A549 (cell line): ENCODE results near the gene FBXO10. TPM values are rescaled to one million over a fixed set of nuclear protein-coding genes. Genes with fewer than 3 reads are reported as not detected.

Experiments used
- ATAC-seq, 2 experiments: fragments of 200-7000 bp in 1 of 2; fragments of >200 bp in 1 of 2; cut with Nextera tagmentation in 1 of 2; cut with Tn5 transposase in 1 of 2; 3 replicates each; pipeline versions ENCODE4 v1.8.0 to v1.9.1; 2018 to 2020; ENCODE audit warnings: mild to moderate bottlenecking in 1 of 2, moderate library complexity in 1 of 2
- CTCF ChIA-PET: fragments of 300-600 bp; sonication (Branson Sonifier 250); formaldehyde crosslinking; extraction: SDS; loops from one replicate; lab custom pipeline; 2021; ENCODE audit warnings: antibody characterized with exemption, inconsistent platforms; lab: Yijun Ruan, JAX
- POLR2A ChIA-PET: fragments of 350-600 bp; formaldehyde crosslinking; extraction: SDS; loops from one replicate; lab custom pipeline; 2021; ENCODE audit warnings: antibody characterized with exemption, inconsistent platforms; lab: Yijun Ruan, JAX
- DNase-seq, 2 experiments: peaks; one replicate each; pipeline versions ENCODE4 v3.0.0 to v3.0.0-alpha.2; 2011 to 2016; ENCODE audit warnings: low read depth in 1 of 2, low spot score in 1 of 2
- FAIRE-seq: peaks from 2 replicates; lab custom pipeline; 2011; peaks lifted over from hg19 to GRCh38; lab: Jason Lieb, UNC
- H3K27ac ChIP-seq, 2 experiments: fragments of >200 bp; sonication (Bioruptor Twin); formaldehyde crosslinking; 3 replicates each; pipeline ENCODE4 v1.5.1; 2016 to 2017
- H3K4me1 ChIP-seq: fragments of >200 bp; sonication (Bioruptor Twin); formaldehyde crosslinking; 3 replicates; pipeline ENCODE4 v1.6.1; 2016
- H3K4me2 ChIP-seq: fragments of >200 bp; sonication (Bioruptor Twin); formaldehyde crosslinking; 3 replicates; pipeline ENCODE4 v1.6.1; 2016
- H3K4me3 ChIP-seq: fragments of >200 bp; sonication (Bioruptor Twin); formaldehyde crosslinking; 3 replicates; pipeline ENCODE4 v1.5.1; 2016
- H3K9me3 ChIP-seq: fragments of >200 bp; sonication (Bioruptor Twin); formaldehyde crosslinking; 3 replicates; pipeline ENCODE4 v1.6.1; 2016
- BHLHE40 ChIP-seq: IDR thresholded peaks from 2 replicates; pipeline ENCODE4 v1.6.1; 2012; ENCODE audit warnings: low read depth, low read length, inconsistent platforms
- CEBPB ChIP-seq, 2 experiments: fragments of >200 bp in 1 of 2; sonication (Bioruptor Twin) in 1 of 2; formaldehyde crosslinking in 1 of 2; IDR thresholded peaks; 2 replicates each; pipeline ENCODE4 v1.6.1; 2012 to 2016
- CTCF ChIP-seq: fragments of >200 bp; sonication (Bioruptor Twin); formaldehyde crosslinking; IDR thresholded peaks from 3 replicates; pipeline ENCODE4 v1.5.1; 2016
- E2F6 ChIP-seq: IDR thresholded peaks from 2 replicates; pipeline ENCODE4 v1.6.1; 2012; ENCODE audit warnings: low read depth, borderline replicate concordance
- FOSB ChIP-seq: fragments of 250-450 bp; sonication (Bioruptor Pico); IDR thresholded peaks from 2 replicates; pipeline ENCODE4 v1.5.0; 2020; ENCODE audit warnings: mild to moderate bottlenecking, moderate library complexity
- GATA3 ChIP-seq: IDR thresholded peaks from 2 replicates; pipeline ENCODE4 v1.6.1; 2012; ENCODE audit warnings: borderline replicate concordance
- HES2 ChIP-seq: fragments of >200 bp; sonication (Bioruptor Twin); formaldehyde crosslinking; IDR thresholded peaks from 2 replicates; pipeline ENCODE4 v1.6.1; 2016
- HOXB5 ChIP-seq: fragments of 250-450 bp; sonication (Bioruptor Pico); IDR thresholded peaks from 2 replicates; pipeline ENCODE4 v1.5.0; 2020; ENCODE audit warnings: mild to moderate bottlenecking, moderate library complexity
- JUN ChIP-seq, 2 experiments: fragments of >200 bp; sonication (Bioruptor Twin); formaldehyde crosslinking; IDR thresholded peaks; 2 replicates in 1 of 2; 3 replicates in 1 of 2; pipeline ENCODE4 v1.6.1; 2016 to 2017
- JUNB ChIP-seq: fragments of >200 bp; sonication (Bioruptor Twin); formaldehyde crosslinking; IDR thresholded peaks from 2 replicates; pipeline ENCODE4 v1.6.1; 2016
- KDM1A ChIP-seq: fragments of 200-600 bp; sonication (generic); IDR thresholded peaks from 2 replicates; pipeline ENCODE4 v1.6.1; 2016; ENCODE audit warnings: low read depth, mild to moderate bottlenecking
- KDM5A ChIP-seq: fragments of 200-600 bp; sonication (generic); IDR thresholded peaks from 2 replicates; pipeline ENCODE4 v1.6.1; 2016; ENCODE audit warnings: antibody characterized with exemption, mild to moderate bottlenecking
- MYC ChIP-seq: IDR thresholded peaks from 2 replicates; pipeline ENCODE4 v1.6.1; 2012; ENCODE audit warnings: mild to moderate bottlenecking, inconsistent platforms, low read length, improper control_type of control experiment, borderline replicate concordance
- NR3C1 ChIP-seq: fragments of >200 bp; sonication (Bioruptor Twin); formaldehyde crosslinking; IDR thresholded peaks from 3 replicates; pipeline ENCODE4 v1.6.1; 2017
- PBX3 ChIP-seq: IDR thresholded peaks from 2 replicates; pipeline ENCODE4 v1.6.1; 2012
- POLR2A ChIP-seq: IDR thresholded peaks from 2 replicates; pipeline ENCODE4 v1.6.1; 2012; ENCODE audit warnings: mild to moderate bottlenecking, low read length
- POLR2AphosphoS2 ChIP-seq: conservative IDR thresholded peaks from 2 replicates; pipeline ENCODE4 v1.6.1; 2012; ENCODE audit warnings: low read length, improper control_type of control experiment, inconsistent platforms
- RAD21 ChIP-seq, 2 experiments: fragments of >200 bp in 1 of 2; sonication (Bioruptor Twin) in 1 of 2; formaldehyde crosslinking in 1 of 2; IDR thresholded peaks in 1 of 2; conservative IDR thresholded peaks in 1 of 2; 2 replicates in 1 of 2; 3 replicates in 1 of 2; pipeline ENCODE4 v1.6.1; 2012 to 2018; ENCODE audit warnings: inconsistent platforms in 1 of 2
- TFCP2L1 ChIP-seq: fragments of 250-450 bp; sonication (Bioruptor Pico); IDR thresholded peaks from 2 replicates; pipeline ENCODE4 v1.5.0; 2021; ENCODE audit warnings: mild to moderate bottlenecking
- ZC3H11A ChIP-seq: fragments of 450-650 bp; IDR thresholded peaks from 2 replicates; pipeline ENCODE4 v1.6.1; 2014; ENCODE audit warnings: antibody characterized with exemption, mild to moderate bottlenecking
- ZNF302 ChIP-seq: fragments of 250-450 bp; sonication (Bioruptor Pico); IDR thresholded peaks from 2 replicates; pipeline ENCODE4 v1.9.0; 2021; ENCODE audit warnings: inconsistent platforms, mild to moderate bottlenecking, moderate library complexity
- ZSCAN20 ChIP-seq: fragments of 250-450 bp; sonication (Bioruptor Pico); IDR thresholded peaks from 2 replicates; pipeline ENCODE4 v1.8.0; 2022; ENCODE audit warnings: mild to moderate bottlenecking, moderate library complexity
- WGBS: methylation state at CpG from one replicate; pipeline ENCODE4 v1.1.6; 2017; ENCODE audit errors: missing lambda C conversion rate; 5-methylcytosine and 5-hydroxymethylcytosine counted together
- polyA plus RNA-seq, 4 experiments: library from polyadenylated mRNA; depleted of rRNA in 3 of 4; stranded (reverse); fragments of >200 nt; fragmentation: RNase III in 1 of 4; extraction: RNeasy Plus Mini Kit Qiagen cat#74134 plus additional on column Dnase treatment in 1 of 4; gene quantifications; 2 replicates in 3 of 4; 3 replicates in 1 of 4; pipeline ENCODE4 v1.2.3, GENCODE V29; 2011 to 2017

FBXO10 gene
- polyA plus RNA-seq, 2 of the 4 experiments (the other 2 are of a cell fraction): 5.0 to 5.3 TPM

- TF ChIP-seq E2F6: no peak
- no peak for TF ChIP-seq JUNB
- no peak for TF ChIP-seq POLR2AphosphoS2
- TF ChIP-seq PBX3: no peak
- no peak for TF ChIP-seq FOSB
- TF ChIP-seq BHLHE40: no peak
Measured at GRCh38 chr9:37564916-37565315, 11.3 kb downstream of the FBXO10 start (continued).

- no peak overlapping the region for H3K4me2 ChIP-seq
- ATAC-seq: no peak
- H3K9me3 ChIP-seq: peaks cover 12% of the 10 kb centered on the region
- no peak for FAIRE-seq
- 34% methylated on average over 3 of the region's 3 CpGs for WGBS
- no peaks in the 10 kb centered on the region for H3K4me1 ChIP-seq
- ChIA-PET CTCF (interaction anchor here (0.6 kb wide), 1 partner anchor 330 kb away, joined by 3 read pairs; no protein-coding TSS in a partner anchor), POLR2A (no interaction called here)
- DNase-seq: no peak
- no peak overlapping the region for H3K4me3 ChIP-seq
- TF ChIP-seq CEBPB (IDR thresholded peaks at IDR 0.05): no peak
- no peak for TF ChIP-seq KDM1A
- no peak for TF ChIP-seq HES2
- TF ChIP-seq JUN (IDR thresholded peaks at IDR 0.05): no peak
- TF ChIP-seq MYC: no peak
- no peak for TF ChIP-seq TFCP2L1 (CRISPR knock-in tag)
- TF ChIP-seq POLR2A: no peak
- TF ChIP-seq GATA3: no peak
- no peak for TF ChIP-seq HOXB5 (CRISPR knock-in tag)
- no peak overlapping the region for H3K27ac ChIP-seq
Measured at GRCh38 chr9:37563806-37564513, 12.2 kb downstream of the FBXO10 start.

GRCh38 chr9:37562826-37563225 lies 13.4 kb downstream of the FBXO10 start:
- 94% methylated on average over 1 of the region's 1 CpG for WGBS
- FAIRE-seq: no peak

More at GRCh38 chr9:37562826-37563225, 13.4 kb downstream of the FBXO10 start:
- TF ChIP-seq NR3C1: no peak
- TF ChIP-seq ZNF302: no peak
- no peak for TF ChIP-seq ZSCAN20 (CRISPR knock-in tag)
- TF ChIP-seq CTCF: no peak
- no peak for TF ChIP-seq KDM5A
- no peak for TF ChIP-seq RAD21 (conservative IDR thresholded peaks at IDR 0.05 in 1 of 2, IDR thresholded peaks at IDR 0.05 in 1 of 2)
- TF ChIP-seq HOXB5 (CRISPR knock-in tag): no peak
- TF ChIP-seq ZC3H11A: no peak
- ATAC-seq (no peak), DNase-seq (no peak)
- POLR2A ChIA-PET: no interaction called here
- Histone ChIP-seq H3K4me3 (no peak overlapping the region), H3K9me3 (peaks cover 12% of the 10 kb centered on the region), H3K4me1 (no peaks in the 10 kb centered on the region), H3K4me2 (no peak overlapping the region), H3K27ac (no peak overlapping the region)
- CTCF ChIA-PET: no interaction called here
